ENCODE data around the gene SIPA1L3.

GRCh38 chr19:38247734-38248268 is 340.8 kb downstream of the SIPA1L3 start:
- no peak for TF ChIP-seq ARNTL (CRISPR knock-in tag; IDR thresholded peaks at IDR 0.05; ENCODE audit: borderline replicate concordance, low read depth)
- TF ChIP-seq PATZ1 (CRISPR knock-in tag; IDR thresholded peaks at IDR 0.05; ENCODE audit: borderline replicate concordance) = no peak
- no peak for TF ChIP-seq BACH2 (CRISPR knock-in tag; IDR thresholded peaks at IDR 0.05; ENCODE audit: borderline replicate concordance)
- TF ChIP-seq OSR1 (CRISPR knock-in tag; IDR thresholded peaks at IDR 0.05) = no peak
